B cell (primary cell): ENCODE data around the gene TMEM150C.

Experiments used
- CTCF ChIP-seq: fragments of 200-600 bp; IDR thresholded peaks from one replicate; pipeline ENCODE4 v1.8.0; 2022; ENCODE audit warnings: antibody characterized with exemption, mild to moderate bottlenecking
- EZH2 ChIP-seq: IDR thresholded peaks from 2 replicates; pipeline ENCODE4 v1.6.1; 2012; ENCODE audit warnings: borderline replicate concordance, low read depth, mild to moderate bottlenecking, moderate library complexity, low read length; ENCODE audit not compliant: insufficient read depth, poor library complexity, severe bottlenecking

- TF ChIP-seq CTCF (no peak), EZH2 (no peak)
These were observed 10.1 kb downstream of the TMEM150C start for GRCh38 chr4:82551734-82552133.
